Raji (cell line): ENCODE data around the gene NTRK3.

Experiments used
- POLR2A ChIP-seq: IDR thresholded peaks from 2 replicates; pipeline ENCODE4 v1.6.1; 2011; ENCODE audit warnings: low read depth, low read length, control low read depth; ENCODE audit not compliant: insufficient read depth

The NTRK3 gene

GRCh38 chr15:88067331-88067685 lies 189.2 kb downstream of the NTRK3 start:
- no peak for TF ChIP-seq POLR2A

GRCh38 chr15:88066636-88067330 lies 189.8 kb downstream of the NTRK3 start:
- no peak for TF ChIP-seq POLR2A

- no peak for TF ChIP-seq POLR2A
These were observed 195.1 kb downstream of the NTRK3 start for GRCh38 chr15:88061452-88061851.

GRCh38 chr15:88060383-88060782 lies 196.2 kb downstream of the NTRK3 start:
- no peak for TF ChIP-seq POLR2A

GRCh38 chr15:88057836-88058235 lies 198.7 kb downstream of the NTRK3 start:
- no peak for TF ChIP-seq POLR2A

- TF ChIP-seq POLR2A: no peak
These were observed 207.0 kb downstream of the NTRK3 start for GRCh38 chr15:88049506-88049905.

- TF ChIP-seq POLR2A: no peak
These were observed 207.8 kb downstream of the NTRK3 start for GRCh38 chr15:88048755-88049154.

GRCh38 chr15:88048237-88048636 lies 208.3 kb downstream of the NTRK3 start:
- no peak for TF ChIP-seq POLR2A

GRCh38 chr15:88046576-88047129 lies 209.9 kb downstream of the NTRK3 start:
- TF ChIP-seq POLR2A: no peak

GRCh38 chr15:88043396-88043795 lies 213.1 kb downstream of the NTRK3 start:
- TF ChIP-seq POLR2A: no peak

- TF ChIP-seq POLR2A: no peak
These were observed 214.5 kb downstream of the NTRK3 start for GRCh38 chr15:88042047-88042446.

- no peak for TF ChIP-seq POLR2A
These were observed 216.0 kb downstream of the NTRK3 start for GRCh38 chr15:88040516-88040915.

GRCh38 chr15:88038261-88038660 lies 218.3 kb downstream of the NTRK3 start:
- TF ChIP-seq POLR2A: no peak

GRCh38 chr15:88036154-88036839 lies 220.2 kb downstream of the NTRK3 start:
- TF ChIP-seq POLR2A: no peak

- no peak for TF ChIP-seq POLR2A
These were observed 221.2 kb downstream of the NTRK3 start for GRCh38 chr15:88035381-88035780.

GRCh38 chr15:88032787-88033186 lies 223.8 kb downstream of the NTRK3 start:
- no peak for TF ChIP-seq POLR2A
